Activated CD4-positive, CD25-positive, alpha-beta regulatory T cell treated with anti-CD3 and anti-CD28 coated beads, Interleukin-2, amount 50 U/mL, for 16 hours (primary cell): Measurements from ENCODE around the gene OSBPL3.

Experiments
- DNase-seq: peaks from one replicate; pipeline ENCODE4 v3.0.0-alpha.2; 2020; ENCODE audit warnings: low read depth, low spot score

The OSBPL3 gene

GRCh38 chr7:24828891-24829661, 150.9 kb downstream of the OSBPL3 start:
- no peak for DNase-seq

GRCh38 chr7:24827589-24827988, 152.4 kb downstream of the OSBPL3 start:
- DNase-seq, result no peak

- no peak for DNase-seq
Observed at GRCh38 chr7:24827027-24827426, 153.0 kb downstream of the OSBPL3 start.

- no peak for DNase-seq
Observed at GRCh38 chr7:24826662-24827020, 153.3 kb downstream of the OSBPL3 start.

- DNase-seq, result no peak
Observed at GRCh38 chr7:24825931-24826661, 153.9 kb downstream of the OSBPL3 start.

GRCh38 chr7:24825381-24825794, 154.6 kb downstream of the OSBPL3 start:
- no peak for DNase-seq

GRCh38 chr7:24824896-24825295, 155.1 kb downstream of the OSBPL3 start:
- DNase-seq, result no peak

GRCh38 chr7:24824400-24824799, 155.6 kb downstream of the OSBPL3 start:
- no peak for DNase-seq

GRCh38 chr7:24821754-24822054, 158.3 kb downstream of the OSBPL3 start:
- DNase-seq, result no peak

GRCh38 chr7:24821045-24821753, 158.8 kb downstream of the OSBPL3 start:
- DNase-seq, result peak; percentile 53

- DNase-seq, result no peak
Observed at GRCh38 chr7:24820730-24821044, 159.3 kb downstream of the OSBPL3 start.

GRCh38 chr7:24819916-24820689, 159.9 kb downstream of the OSBPL3 start:
- DNase-seq, result peak; percentile 58

GRCh38 chr7:24817339-24817738, 162.6 kb downstream of the OSBPL3 start:
- DNase-seq, result no peak

- DNase-seq, result no peak
Observed at GRCh38 chr7:24816868-24817267, 163.1 kb downstream of the OSBPL3 start.

- DNase-seq, result no peak
Observed at GRCh38 chr7:24812305-24812945, 167.6 kb downstream of the OSBPL3 start.

- DNase-seq, result no peak
Observed at GRCh38 chr7:24808518-24808917, 171.5 kb downstream of the OSBPL3 start.

GRCh38 chr7:24802300-24802699, 177.7 kb downstream of the OSBPL3 start:
- no peak for DNase-seq

GRCh38 chr7:24801883-24802282, 178.1 kb downstream of the OSBPL3 start:
- no peak for DNase-seq

- DNase-seq, result no peak
Observed at GRCh38 chr7:24800667-24801066, 179.3 kb downstream of the OSBPL3 start.

- DNase-seq, result no peak
Observed at GRCh38 chr7:24800073-24800472, 179.9 kb downstream of the OSBPL3 start.

- no peak for DNase-seq
Observed at GRCh38 chr7:24799506-24799905, 180.5 kb downstream of the OSBPL3 start.

- no peak for DNase-seq
Observed at GRCh38 chr7:24798261-24798660, 181.7 kb downstream of the OSBPL3 start.
